ENCODE data around the gene EP300.

- no peak for TF ChIP-seq POLR2A (IDR thresholded peaks at IDR 0.05)
- TF ChIP-seq, protein P1, sequence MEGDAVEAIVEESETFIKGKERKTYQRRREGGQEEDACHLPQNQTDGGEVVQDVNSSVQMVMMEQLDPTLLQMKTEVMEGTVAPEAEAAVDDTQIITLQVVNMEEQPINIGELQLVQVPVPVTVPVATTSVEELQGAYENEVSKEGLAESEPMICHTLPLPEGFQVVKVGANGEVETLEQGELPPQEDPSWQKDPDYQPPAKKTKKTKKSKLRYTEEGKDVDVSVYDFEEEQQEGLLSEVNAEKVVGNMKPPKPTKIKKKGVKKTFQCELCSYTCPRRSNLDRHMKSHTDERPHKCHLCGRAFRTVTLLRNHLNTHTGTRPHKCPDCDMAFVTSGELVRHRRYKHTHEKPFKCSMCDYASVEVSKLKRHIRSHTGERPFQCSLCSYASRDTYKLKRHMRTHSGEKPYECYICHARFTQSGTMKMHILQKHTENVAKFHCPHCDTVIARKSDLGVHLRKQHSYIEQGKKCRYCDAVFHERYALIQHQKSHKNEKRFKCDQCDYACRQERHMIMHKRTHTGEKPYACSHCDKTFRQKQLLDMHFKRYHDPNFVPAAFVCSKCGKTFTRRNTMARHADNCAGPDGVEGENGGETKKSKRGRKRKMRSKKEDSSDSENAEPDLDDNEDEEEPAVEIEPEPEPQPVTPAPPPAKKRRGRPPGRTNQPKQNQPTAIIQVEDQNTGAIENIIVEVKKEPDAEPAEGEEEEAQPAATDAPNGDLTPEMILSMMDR (IDR thresholded peaks at IDR 0.05), result no peak
Measured at GRCh38 chr22:41181349-41182241, 89.2 kb downstream of the EP300 start.

All from testis (tissue), 2 donors.